Caco-2 (cell line): ENCODE results near the gene ST6GALNAC5. TPM values are rescaled to one million over a fixed set of nuclear protein-coding genes. Genes with fewer than 3 reads are reported as not detected.

Source experiments
- BruUV-seq: library from RNA; stranded (reverse); fragments of 400-500 nt; replicated peaks from 2 replicates; lab custom pipeline; 2021; lab: Mats Ljungman, UMichigan
- CTCF ChIA-PET: fragments of 300-600 bp; sonication (Branson Sonifier 250); formaldehyde crosslinking; loops from one replicate; lab custom pipeline; 2022; ENCODE audit warnings: antibody characterized with exemption; lab: Charles Lee
- POLR2A ChIA-PET: fragments of 300-600 bp; sonication (Branson Sonifier 250); formaldehyde crosslinking; loops from one replicate; lab custom pipeline; 2022; ENCODE audit warnings: antibody characterized with exemption; lab: Charles Lee
- DNase-seq, 2 experiments: peaks; one replicate each; pipeline versions ENCODE4 v3.0.0 to v3.0.0-alpha.2; 2020 to 2022
- H3K27me3 ChIP-seq: replicated peaks from 2 replicates; pipeline ENCODE4 v1.6.0; 2011; ENCODE audit warnings: low read length; ENCODE audit not compliant: control insufficient read depth, insufficient read depth
- H3K36me3 ChIP-seq: 2 replicates; pipeline ENCODE4 v1.5.1; 2011; ENCODE audit warnings: low read length; ENCODE audit not compliant: control insufficient read depth, insufficient read depth
- H3K4me1 ChIP-seq: fragments of 250-450 bp; sonication (Bioruptor Pico); 2 replicates; pipeline ENCODE4 v1.5.1; 2020; ENCODE audit warnings: mild to moderate bottlenecking
- H3K4me3 ChIP-seq: 2 replicates; pipeline ENCODE4 v1.5.1; 2011; ENCODE audit warnings: low read depth, mild to moderate bottlenecking, control low read depth, low read length
- H3K9me3 ChIP-seq: fragments of 250-450 bp; sonication (Bioruptor Pico); 2 replicates; pipeline ENCODE4 v1.5.1; 2020; ENCODE audit warnings: mild to moderate bottlenecking, moderate library complexity
- H3K27ac Mint-ChIP-seq: one replicate; pipeline ENCODE4 v1.8.0; 2022; ENCODE audit warnings: mixed read lengths; ENCODE audit not compliant: unreplicated experiment
- H3K27me3 Mint-ChIP-seq: one replicate; pipeline ENCODE4 v1.8.0; 2022; ENCODE audit warnings: mixed read lengths; ENCODE audit not compliant: insufficient read depth, unreplicated experiment
- H3K36me3 Mint-ChIP-seq: one replicate; pipeline ENCODE4 v1.8.0; 2022; ENCODE audit warnings: mild to moderate bottlenecking, mixed read lengths; ENCODE audit not compliant: insufficient read depth, unreplicated experiment
- H3K4me1 Mint-ChIP-seq: one replicate; pipeline ENCODE4 v1.8.0; 2022; ENCODE audit warnings: low read depth, mixed read lengths; ENCODE audit not compliant: unreplicated experiment
- H3K4me3 Mint-ChIP-seq: one replicate; pipeline ENCODE4 v1.8.0; 2022; ENCODE audit warnings: mild to moderate bottlenecking, moderate library complexity, mixed read lengths; ENCODE audit not compliant: unreplicated experiment
- H3K9me3 Mint-ChIP-seq: one replicate; pipeline ENCODE4 v1.8.0; 2022; ENCODE audit warnings: mixed read lengths; ENCODE audit not compliant: unreplicated experiment
- CTCF ChIP-seq, 2 experiments: fragments of 200-600 bp in 1 of 2; IDR thresholded peaks; 1 replicate in 1 of 2; 2 replicates in 1 of 2; pipeline versions ENCODE4 v1.5.1 to v1.8.0; 2011 to 2022; ENCODE audit warnings: antibody characterized with exemption in 1 of 2, control low read depth in 1 of 2, inconsistent platforms in 1 of 2, low read depth in 1 of 2, low read length in 1 of 2, mild to moderate bottlenecking in 1 of 2, moderate library complexity in 1 of 2; ENCODE audit not compliant: insufficient read depth in 1 of 2, severe bottlenecking in 1 of 2, unreplicated experiment in 1 of 2
- intact Hi-C: fragments of 100-400 bp; cut with micrococcal nuclease; formaldehyde crosslinking; loops from one replicate; pipeline ENCODE4 v1.10.0; 2022; ENCODE audit not compliant: unreplicated experiment
- total RNA-seq: library from RNA; stranded (reverse); gene quantifications from 2 replicates; pipeline ENCODE4 v1.2.3, GENCODE V29; 2022

ST6GALNAC5 gene
- total RNA-seq, 1 experiment from 2014 or later: 0.09 TPM

- Mint-ChIP-seq H3K4me3 (no peak overlapping the region), H3K9me3 (no peaks in the 10 kb centered on the region), H3K27me3 (peaks cover 5% of the 10 kb centered on the region), H3K4me1 (no peaks in the 10 kb centered on the region), H3K27ac (no peak overlapping the region), H3K36me3 (no peaks in the 10 kb centered on the region)
- DNase-seq: no peak
- intact Hi-C loops: no loop called here
- Histone ChIP-seq H3K27me3 (no peaks in the 10 kb centered on the region), H3K9me3 (no peaks in the 10 kb centered on the region), H3K36me3 (no peaks in the 10 kb centered on the region), H3K4me1 (no peaks in the 10 kb centered on the region), H3K4me3 (no peak overlapping the region)
- ChIA-PET POLR2A (no interaction called here), CTCF (no interaction called here)
- no TSS peak for BruUV-seq
- TF ChIP-seq CTCF (IDR thresholded peaks at IDR 0.05; ENCODE audit: insufficient read depth in 1 of 2, low read depth in 1 of 2, low read length in 1 of 2, severe bottlenecking in 1 of 2, unreplicated experiment in 1 of 2): no peak
Measured at GRCh38 chr1:76948846-76949245, 81.6 kb downstream of the ST6GALNAC5 start.

DNA sequence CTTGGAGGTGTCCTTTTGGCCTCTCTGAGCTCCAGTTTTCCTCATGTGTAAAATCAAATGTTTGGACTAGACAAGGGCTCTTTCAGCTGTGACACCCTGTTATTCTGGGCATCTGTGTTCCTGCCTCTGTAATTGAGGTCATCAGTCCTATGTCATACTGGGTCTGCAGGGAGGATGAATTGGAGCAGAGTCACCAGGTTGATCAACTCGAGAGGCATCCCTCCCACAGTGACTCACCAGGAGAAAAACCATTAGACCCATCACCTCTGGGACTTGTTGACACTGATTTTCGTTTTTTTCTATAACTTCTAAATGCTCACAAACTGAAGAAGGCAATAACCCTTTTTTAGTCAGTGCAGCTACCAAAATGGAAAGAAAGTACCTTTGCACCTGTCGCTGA, 82.2 kb downstream of the ST6GALNAC5 start:
- Histone ChIP-seq H3K4me1 (no peaks in the 10 kb centered on the region), H3K27me3 (no peaks in the 10 kb centered on the region), H3K36me3 (no peaks in the 10 kb centered on the region), H3K9me3 (no peaks in the 10 kb centered on the region), H3K4me3 (no peak overlapping the region)
- no peak for TF ChIP-seq CTCF (IDR thresholded peaks at IDR 0.05; ENCODE audit: insufficient read depth in 1 of 2, low read depth in 1 of 2, low read length in 1 of 2, severe bottlenecking in 1 of 2, unreplicated experiment in 1 of 2)
- no peak overlapping the region for H3K27ac Mint-ChIP-seq
- no peaks in the 10 kb centered on the region for H3K36me3 Mint-ChIP-seq
- POLR2A ChIA-PET: no interaction called here
- no TSS peak for BruUV-seq
- DNase-seq: no peak
- H3K9me3 Mint-ChIP-seq: no peaks in the 10 kb centered on the region
- no peaks in the 10 kb centered on the region for H3K4me1 Mint-ChIP-seq
- H3K27me3 Mint-ChIP-seq: peaks cover 5% of the 10 kb centered on the region
- no peak overlapping the region for H3K4me3 Mint-ChIP-seq
- intact Hi-C loops: no loop called here
- CTCF ChIA-PET: no interaction called here

GRCh38 chr1:76950306-76950705, 83.0 kb downstream of the ST6GALNAC5 start:
- CTCF ChIA-PET: no interaction called here
- TF ChIP-seq CTCF (IDR thresholded peaks at IDR 0.05; ENCODE audit: insufficient read depth in 1 of 2, low read depth in 1 of 2, low read length in 1 of 2, severe bottlenecking in 1 of 2, unreplicated experiment in 1 of 2): no peak
- H3K4me1 ChIP-seq: no peaks in the 10 kb centered on the region
- Mint-ChIP-seq H3K4me3 (no peak overlapping the region), H3K27me3 (peaks cover 5% of the 10 kb centered on the region), H3K27ac (no peak overlapping the region), H3K9me3 (no peaks in the 10 kb centered on the region), H3K4me1 (no peaks in the 10 kb centered on the region), H3K36me3 (no peaks in the 10 kb centered on the region)
- BruUV-seq: no TSS peak
- no peaks in the 10 kb centered on the region for H3K36me3 ChIP-seq
- H3K27me3 ChIP-seq: no peaks in the 10 kb centered on the region
- intact Hi-C loops: no loop called here
- H3K9me3 ChIP-seq: no peaks in the 10 kb centered on the region
- H3K4me3 ChIP-seq: no peak overlapping the region
- POLR2A ChIA-PET: no interaction called here
- no peak for DNase-seq
